Colonic mucosa (tissue), 4 donors: ENCODE results near the gene PERCC1. TPM values are rescaled to one million over a fixed set of nuclear protein-coding genes. Genes with fewer than 3 reads are reported as not detected.

Experiments used
- DNase-seq: peaks from one replicate; pipeline ENCODE4 v3.0.0-alpha.2; 2020
- H3K27ac ChIP-seq: fragments of 200-600 bp; one replicate; pipeline ENCODE4 v1.8.0; 2021
- H3K27me3 ChIP-seq: fragments of 200-600 bp; one replicate; pipeline ENCODE4 v1.8.0; 2021
- H3K36me3 ChIP-seq: fragments of 200-600 bp; one replicate; pipeline ENCODE4 v1.8.0; 2021
- H3K4me1 ChIP-seq: fragments of 200-600 bp; one replicate; pipeline ENCODE4 v1.8.0; 2021; ENCODE audit warnings: mild to moderate bottlenecking
- H3K4me3 ChIP-seq: fragments of 200-600 bp; one replicate; pipeline ENCODE4 v1.8.0; 2021
- H3K9ac ChIP-seq, 2 donors: one replicate each; pipeline ENCODE4 v1.7.0; 2013; ENCODE audit warnings: control low read depth in 2 of 2, low read depth in 2 of 2, low read length in 2 of 2
- H3K9me3 ChIP-seq: fragments of 200-600 bp; one replicate; pipeline ENCODE4 v1.8.0; 2021
- CTCF ChIP-seq: fragments of 200-600 bp; IDR thresholded peaks from one replicate; pipeline ENCODE4 v1.8.0; 2022; ENCODE audit warnings: antibody characterized with exemption, mild to moderate bottlenecking
- intact Hi-C: fragments of 100-400 bp; cut with DNase I; formaldehyde crosslinking; loops from one replicate; pipeline ENCODE4 v1.14.1; 2022
- total RNA-seq, 2 donors: library from RNA; stranded (reverse); fragmentation: NEBNext Ultra II Directional in 1 of 2; extraction: Animal tissue kit (Norgen Biotek cat#: 25700) in 1 of 2; gene quantifications; one replicate each; pipeline ENCODE4 v1.2.1, GENCODE V29; 2021
- donor health status: healthy.
- donor health status: DM: no; HTN: no; CAD: no.
- donor health status: DM: no; HTN: no; CAD: no.

PERCC1 gene
- under 1 TPM; 0.27 TPM for total RNA-seq

DNA sequence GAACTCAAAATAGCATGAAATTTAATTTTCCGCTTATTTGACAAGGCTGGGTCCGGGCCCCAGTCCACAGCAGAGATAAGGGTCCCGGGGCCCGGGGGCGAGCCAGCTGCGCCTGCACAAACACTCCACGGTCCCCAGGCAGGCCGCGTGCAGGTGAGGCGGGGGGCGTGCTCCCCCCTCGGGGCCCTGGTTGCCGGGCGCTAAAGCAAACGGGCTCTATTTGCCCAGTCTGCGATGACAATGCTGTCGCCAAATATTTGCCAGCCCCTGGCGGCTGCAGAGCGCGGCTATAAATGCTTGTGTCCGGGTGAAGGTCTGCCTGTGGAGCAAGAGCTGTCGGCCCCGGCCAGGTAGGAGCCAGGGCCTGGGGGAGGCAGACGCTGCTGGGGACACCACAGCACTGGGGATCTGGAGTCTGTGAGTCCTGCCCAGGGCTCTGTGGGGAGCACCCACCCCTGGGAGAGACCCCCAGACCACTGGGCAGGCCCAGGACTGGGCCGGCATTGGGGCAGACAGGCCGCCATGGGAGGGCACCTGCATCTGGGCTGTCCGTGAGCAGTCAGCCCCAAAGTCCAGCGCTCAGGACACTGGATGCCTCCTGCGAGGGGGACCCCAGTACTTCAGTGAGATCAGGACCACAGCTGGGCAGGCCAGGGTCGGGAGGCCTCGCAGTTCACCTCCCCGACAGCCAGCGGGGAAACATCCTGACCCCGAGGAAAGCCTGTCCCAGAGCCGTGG lies at the start of gene PERCC1:
Gene PERCC1 (plus strand): TSS at position 320 of the 738 bp plus-strand sequence. CDS start 1,516 bp downstream, outside the sequence.
- no peak for DNase-seq
- H3K36me3 ChIP-seq, result no peaks in the 10 kb centered on the region
- intact Hi-C loops, result no loop called here
- no peak within 1 kb of the TSS for H3K27ac ChIP-seq
- TF ChIP-seq CTCF, result no peak
- no peaks in the 10 kb centered on the region for H3K4me1 ChIP-seq
- H3K9me3 ChIP-seq, result no peaks in the 10 kb centered on the region
- no peak within 1 kb of the TSS for H3K4me3 ChIP-seq
- H3K27me3 ChIP-seq, result no peaks in the 10 kb centered on the region
- no peak within 1 kb of the TSS for H3K9ac ChIP-seq

GRCh38 chr16:1381612-1382406 lies 49.1 kb upstream of the PERCC1 start:
- DNase-seq, result no peak
- Histone ChIP-seq H3K36me3 (no peaks in the 10 kb centered on the region), H3K4me3 (no peak overlapping the region), H3K9ac (no peak overlapping the region), H3K27ac (no peak overlapping the region), H3K27me3 (no peaks in the 10 kb centered on the region), H3K4me1 (peaks cover 8% of the 10 kb centered on the region), H3K9me3 (no peaks in the 10 kb centered on the region)
- intact Hi-C loops, result no loop called here
- no peak for TF ChIP-seq CTCF

DNA sequence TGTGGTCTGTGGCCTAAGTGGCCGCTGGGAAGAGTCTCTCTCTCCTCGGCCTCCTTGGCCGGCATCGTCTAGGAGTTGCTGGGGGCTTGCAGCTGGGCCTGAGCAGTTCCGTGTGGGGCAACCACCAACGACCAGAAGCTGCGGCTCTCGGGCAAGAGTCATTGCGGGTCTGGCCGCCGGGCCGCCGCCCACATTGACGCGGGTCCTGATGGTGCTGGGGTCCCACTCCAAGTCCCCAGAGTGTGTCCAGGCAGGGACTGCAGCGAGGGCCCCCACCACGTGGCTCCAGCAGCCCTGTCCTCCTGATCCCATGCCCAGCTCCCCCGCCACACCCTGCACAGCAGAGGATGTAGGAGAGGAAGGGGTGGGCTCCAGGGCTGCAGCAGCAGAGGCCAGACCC lies 47.3 kb upstream of the PERCC1 start:
- intact Hi-C loops, result no loop called here
- no peak for TF ChIP-seq CTCF
- H3K27me3 ChIP-seq, result no peaks in the 10 kb centered on the region
- H3K27ac ChIP-seq, result no peak overlapping the region
- DNase-seq, result no peak
- peaks cover 7% of the 10 kb centered on the region for H3K4me1 ChIP-seq
- no peak overlapping the region for H3K9ac ChIP-seq
- H3K9me3 ChIP-seq, result no peaks in the 10 kb centered on the region
- no peak overlapping the region for H3K4me3 ChIP-seq
- H3K36me3 ChIP-seq, result no peaks in the 10 kb centered on the region

- Histone ChIP-seq H3K27ac (no peak overlapping the region), H3K4me3 (no peak overlapping the region), H3K36me3 (no peaks in the 10 kb centered on the region), H3K4me1 (no peaks in the 10 kb centered on the region), H3K27me3 (no peaks in the 10 kb centered on the region), H3K9me3 (no peaks in the 10 kb centered on the region), H3K9ac (no peak overlapping the region)
- no peak for TF ChIP-seq CTCF
- DNase-seq, result no peak
- intact Hi-C loops, result no loop called here
These were observed 45.6 kb upstream of the PERCC1 start for GRCh38 chr16:1385232-1385631.

GRCh38 chr16:1387331-1387730 lies 43.5 kb upstream of the PERCC1 start:
- Histone ChIP-seq H3K4me1 (no peaks in the 10 kb centered on the region), H3K4me3 (no peak overlapping the region), H3K36me3 (no peaks in the 10 kb centered on the region), H3K27me3 (no peaks in the 10 kb centered on the region), H3K9me3 (no peaks in the 10 kb centered on the region), H3K27ac (no peak overlapping the region), H3K9ac (no peak overlapping the region)
- TF ChIP-seq CTCF, result no peak
- intact Hi-C loops, result no loop called here
- DNase-seq, result no peak
